CD14-positive monocyte (primary cell): ENCODE results near the gene SEC14L2. TPM values are rescaled to one million over a fixed set of nuclear protein-coding genes. Genes with fewer than 3 reads are reported as not detected.

ENCODE experiments used
- DNase-seq, 3 donors: peaks; one replicate each; pipeline ENCODE4 v3.0.0-alpha.2; 2011 to 2022
- H2AFZ ChIP-seq: 2 replicates; pipeline ENCODE4 v1.6.0; 2012; ENCODE audit warnings: mild to moderate bottlenecking, low read depth, low read length, inconsistent platforms; ENCODE audit not compliant: insufficient read depth, poor library complexity, severe bottlenecking
- H3K27ac ChIP-seq, 2 donors: 1 replicate in 1 of 2; 2 replicates in 1 of 2; pipeline ENCODE4 v1.5.1; 2012 to 2013; ENCODE audit warnings: low read length in 2 of 2, control low read depth in 1 of 2, inconsistent platforms in 1 of 2, low read depth in 1 of 2, mild to moderate bottlenecking in 1 of 2
- H3K27me3 ChIP-seq, 2 donors: one replicate each; pipeline versions ENCODE4 v1.6.0 to v1.6.1; 2011 to 2013; ENCODE audit warnings: low read length in 2 of 2; ENCODE audit not compliant: control insufficient read depth in 2 of 2, insufficient read depth in 2 of 2
- H3K36me3 ChIP-seq, 2 donors: replicated peaks in 1 of 2; 1 replicate in 1 of 2; 2 replicates in 1 of 2; pipeline versions ENCODE4 v1.5.1 to v1.6.1; 2012 to 2013; ENCODE audit warnings: low read length in 2 of 2, control low read depth in 1 of 2, inconsistent platforms in 1 of 2, mild to moderate bottlenecking in 1 of 2; ENCODE audit not compliant: insufficient read depth in 2 of 2, control insufficient read depth in 1 of 2
- H3K4me1 ChIP-seq, 2 donors: 1 replicate in 1 of 2; 2 replicates in 1 of 2; pipeline versions ENCODE4 v1.5.1 to v1.6.1; 2012 to 2013; ENCODE audit warnings: low read length in 2 of 2, control low read depth in 1 of 2, inconsistent platforms in 1 of 2, mild to moderate bottlenecking in 1 of 2, moderate library complexity in 1 of 2; ENCODE audit not compliant: insufficient read depth in 2 of 2, control insufficient read depth in 1 of 2
- H3K4me2 ChIP-seq: replicated peaks from 2 replicates; pipeline ENCODE3; 2012; ENCODE audit warnings: low read length, moderate library complexity, mild to moderate bottlenecking; ENCODE audit not compliant: poor library complexity, severe bottlenecking; ENCODE audit errors: extremely low read depth
- H3K4me3 ChIP-seq, 3 experiments: fragments of 200-600 bp in 1 of 3; sonication (generic) in 1 of 3; replicated peaks in 1 of 3; 1 replicate in 2 of 3; 2 replicates in 1 of 3; pipeline ENCODE4 v1.5.1; 2011 to 2013; ENCODE audit warnings: low read length in 3 of 3, mild to moderate bottlenecking in 3 of 3, control low read depth in 2 of 3, low read depth in 2 of 3, inconsistent platforms in 1 of 3, moderate library complexity in 1 of 3
- H3K79me2 ChIP-seq: 2 replicates; pipeline ENCODE4 v1.6.0; 2012; ENCODE audit warnings: mild to moderate bottlenecking, control low read depth, inconsistent platforms, low read length, moderate library complexity; ENCODE audit not compliant: insufficient read depth
- H3K9ac ChIP-seq: 2 replicates; pipeline ENCODE4 v1.6.0; 2017; ENCODE audit warnings: low read length, mild to moderate bottlenecking; ENCODE audit not compliant: insufficient read depth, poor library complexity, severe bottlenecking
- H3K9me3 ChIP-seq, 2 donors: replicated peaks in 1 of 2; 1 replicate in 1 of 2; 2 replicates in 1 of 2; pipeline versions ENCODE4 v1.5.1 to v1.6.1; 2012 to 2013; ENCODE audit warnings: low read length in 2 of 2, control low read depth in 1 of 2; ENCODE audit not compliant: control insufficient read depth in 1 of 2, insufficient read depth in 1 of 2
- H4K20me1 ChIP-seq: 2 replicates; pipeline ENCODE4 v1.6.0; 2012; ENCODE audit warnings: mild to moderate bottlenecking, low read length, control low read depth, moderate library complexity; ENCODE audit not compliant: insufficient read depth
- H3K27ac Mint-ChIP-seq, 7 donors: one replicate each; pipeline ENCODE4 v1.8.0; 2020; ENCODE audit warnings: mild to moderate bottlenecking in 7 of 7, mixed read lengths in 7 of 7, moderate library complexity in 6 of 7, inconsistent platforms in 2 of 7
- H3K27me3 Mint-ChIP-seq, 3 donors: one replicate each; pipeline ENCODE4 v1.8.0; 2021 to 2022; ENCODE audit warnings: low read depth in 3 of 3, mild to moderate bottlenecking in 3 of 3, mixed read lengths in 3 of 3, moderate library complexity in 3 of 3, inconsistent platforms in 1 of 3
- H3K36me3 Mint-ChIP-seq, 2 donors: one replicate each; pipeline ENCODE4 v1.8.0; 2020; ENCODE audit warnings: mixed read lengths in 2 of 2, inconsistent platforms in 1 of 2, mild to moderate bottlenecking in 1 of 2
- H3K4me1 Mint-ChIP-seq: one replicate; pipeline ENCODE4 v1.8.0; 2020; ENCODE audit warnings: mild to moderate bottlenecking, mixed read lengths
- H3K4me3 Mint-ChIP-seq, 2 donors: one replicate each; pipeline ENCODE4 v1.8.0; 2020; ENCODE audit warnings: mild to moderate bottlenecking in 2 of 2, mixed read lengths in 2 of 2, moderate library complexity in 1 of 2
- H3K9me3 Mint-ChIP-seq, 7 donors: one replicate each; pipeline ENCODE4 v1.8.0; 2020 to 2022; ENCODE audit warnings: mixed read lengths in 7 of 7, mild to moderate bottlenecking in 6 of 7, moderate library complexity in 6 of 7, inconsistent platforms in 2 of 7
- CTCF ChIP-seq: fragments of 200-600 bp; IDR thresholded peaks from one replicate; pipeline ENCODE4 v1.8.0; 2022; ENCODE audit warnings: antibody characterized with exemption, mild to moderate bottlenecking
- WGBS: methylation state at CpG from one replicate; pipeline ENCODE4 v1.1.5; 2013; ENCODE audit warnings: missing lambda C conversion rate; ENCODE audit not compliant: insufficient coverage; 5-methylcytosine and 5-hydroxymethylcytosine counted together
- intact Hi-C, 2 donors: fragments of 100-400 bp; cut with micrococcal nuclease; formaldehyde crosslinking; loops; one replicate each; pipeline versions ENCODE4 v1.15.0 to v1.15.1; 2023
- polyA plus RNA-seq, 3 donors: library from polyadenylated mRNA; depleted of rRNA in 1 of 3; unstranded in 2 of 3; stranded (reverse) in 1 of 3; fragments of 300-500 nt in 2 of 3; fragments of >200 nt in 1 of 3; fragmentation: Illumina TruSeq in 2 of 3; gene quantifications; 1 replicate in 2 of 3; 2 replicates in 1 of 3; pipeline ENCODE4 v1.2.3, GENCODE V29; 2012 to 2021

SEC14L2 gene
- polyA plus RNA-seq, 3 donors, result 0.03 TPM; not detected in 1

DNA sequence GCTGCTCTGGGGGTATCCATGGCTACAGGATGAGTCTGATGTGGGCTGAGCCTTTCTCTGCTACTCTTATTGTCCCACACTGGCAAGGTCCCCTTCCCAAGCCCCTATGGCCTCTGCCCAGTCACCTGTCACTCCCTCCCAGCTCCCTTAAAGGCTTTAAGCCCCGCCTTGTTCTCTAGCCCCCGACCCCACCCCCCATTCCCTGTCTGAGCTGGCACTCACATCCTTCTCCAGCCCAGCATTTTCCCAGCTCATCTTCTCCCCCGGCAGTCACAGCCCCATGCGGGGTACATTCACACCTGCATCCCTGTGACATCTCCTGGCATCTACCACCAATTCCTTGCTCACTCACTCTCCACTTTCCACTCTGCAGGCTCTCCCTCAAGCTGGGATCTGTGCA lies 33.1 kb downstream of the SEC14L2 start:
- no peaks in the 10 kb centered on the region for H3K9me3 ChIP-seq
- H3K79me2 ChIP-seq, result no peaks in the 10 kb centered on the region
- no peaks in the 10 kb centered on the region for H4K20me1 ChIP-seq
- Mint-ChIP-seq H3K36me3 (peaks cover 3 to 12% of the 10 kb centered on the region in 2 donors), H3K4me1 (peaks cover 19% of the 10 kb centered on the region), H3K9me3 (peaks cover 0 to 3% (median 0%) of the 10 kb centered on the region in 7 donors), H3K27me3 (peaks cover 0 to 8% (median 0%) of the 10 kb centered on the region in 3 donors), H3K4me3 (no peak overlapping the region), H3K27ac (no peak overlapping the region)
- no peak for TF ChIP-seq CTCF
- no peak overlapping the region for H3K27ac ChIP-seq
- no peak overlapping the region for H2AFZ ChIP-seq
- H3K36me3 ChIP-seq, result no peaks in the 10 kb centered on the region
- 72% methylated on average over 4 of the region's 4 CpGs for WGBS
- H3K9ac ChIP-seq, result no peak overlapping the region
- intact Hi-C loops, result loop anchor here (5.0 to 10.0 kb wide), 3 partner anchors 38 to 545 kb away; partner anchors contain the start of genes MTMR3 (in 1 of the 2) and RNF215 (in 1 of the 2)
- no peaks in the 10 kb centered on the region for H3K27me3 ChIP-seq
- no peak overlapping the region for H3K4me3 ChIP-seq
- H3K4me1 ChIP-seq, result peaks cover 19 to 21% of the 10 kb centered on the region in 2 donors
- no peak for DNase-seq
- no peak overlapping the region for H3K4me2 ChIP-seq

GRCh38 chr22:30430933-30431332 lies 34.1 kb downstream of the SEC14L2 start:
- no peak overlapping the region for H3K9ac ChIP-seq
- H3K4me3 Mint-ChIP-seq, result no peak overlapping the region
- H3K79me2 ChIP-seq, result no peaks in the 10 kb centered on the region
- H4K20me1 ChIP-seq, result no peaks in the 10 kb centered on the region
- H3K27ac ChIP-seq, result no peak overlapping the region
- peaks cover 3 to 12% of the 10 kb centered on the region in 2 donors for H3K36me3 Mint-ChIP-seq
- H3K27me3 ChIP-seq, result peaks cover 0 to 1% of the 10 kb centered on the region in 2 donors
- no peak for TF ChIP-seq CTCF
- H3K4me1 ChIP-seq, result peaks cover 14 to 17% of the 10 kb centered on the region in 2 donors
- no peak overlapping the region for H3K27ac Mint-ChIP-seq
- H3K4me2 ChIP-seq, result no peak overlapping the region
- peaks cover 0 to 8% (median 1%) of the 10 kb centered on the region in 3 donors for H3K27me3 Mint-ChIP-seq
- H3K9me3 ChIP-seq, result peaks cover 6 to 10% of the 10 kb centered on the region in 2 donors
- no peak for DNase-seq
- H3K4me1 Mint-ChIP-seq, result peaks cover 16% of the 10 kb centered on the region
- H2AFZ ChIP-seq, result no peak overlapping the region
- no peak overlapping the region for H3K4me3 ChIP-seq
- intact Hi-C loops, result no loop called here
- no peaks in the 10 kb centered on the region for H3K36me3 ChIP-seq
- peaks cover 5 to 10% (median 7%) of the 10 kb centered on the region in 7 donors for H3K9me3 Mint-ChIP-seq
- 94% methylated on average over 2 of the region's 4 CpGs for WGBS
